ENCODE data around the gene KCND3.

DNA sequence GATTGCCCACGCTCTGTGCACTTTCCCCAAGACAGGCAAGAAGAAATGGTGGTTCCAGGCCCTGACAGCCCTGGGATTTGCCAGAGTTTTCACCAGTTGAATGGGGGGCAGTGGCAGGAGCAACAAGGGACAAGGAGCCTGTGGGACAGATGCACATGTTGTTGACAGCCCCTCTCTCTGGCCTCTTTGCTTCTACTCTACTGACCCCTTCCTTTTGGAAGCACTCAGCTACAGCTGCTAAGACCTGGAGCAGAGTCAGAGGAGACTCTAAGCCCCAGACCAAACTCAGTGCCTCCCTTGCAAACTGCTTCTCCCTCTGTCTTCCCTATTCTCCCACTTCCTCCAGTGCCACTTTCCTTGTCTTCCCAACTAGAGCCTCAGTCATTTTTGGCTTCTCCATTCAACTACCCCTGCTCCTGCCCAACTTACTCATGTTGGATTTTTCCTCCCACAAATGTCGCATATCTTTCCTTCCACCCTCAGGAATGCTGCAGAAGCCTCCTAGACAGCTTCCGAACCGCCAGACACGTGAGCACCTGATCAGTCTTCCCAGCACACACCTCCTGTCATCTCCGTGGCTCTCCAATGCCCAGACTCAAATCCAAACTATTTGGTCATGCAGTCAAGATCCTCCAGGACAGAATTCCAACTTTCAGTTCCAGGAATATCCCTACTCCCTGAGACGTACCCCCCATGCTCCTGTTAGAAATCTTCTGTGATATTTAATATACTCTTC, 259.4 kb downstream of the KCND3 start:
- TF ChIP-seq POLR2A (IDR thresholded peaks at IDR 0.05): no peak
- TF ChIP-seq, protein P1, sequence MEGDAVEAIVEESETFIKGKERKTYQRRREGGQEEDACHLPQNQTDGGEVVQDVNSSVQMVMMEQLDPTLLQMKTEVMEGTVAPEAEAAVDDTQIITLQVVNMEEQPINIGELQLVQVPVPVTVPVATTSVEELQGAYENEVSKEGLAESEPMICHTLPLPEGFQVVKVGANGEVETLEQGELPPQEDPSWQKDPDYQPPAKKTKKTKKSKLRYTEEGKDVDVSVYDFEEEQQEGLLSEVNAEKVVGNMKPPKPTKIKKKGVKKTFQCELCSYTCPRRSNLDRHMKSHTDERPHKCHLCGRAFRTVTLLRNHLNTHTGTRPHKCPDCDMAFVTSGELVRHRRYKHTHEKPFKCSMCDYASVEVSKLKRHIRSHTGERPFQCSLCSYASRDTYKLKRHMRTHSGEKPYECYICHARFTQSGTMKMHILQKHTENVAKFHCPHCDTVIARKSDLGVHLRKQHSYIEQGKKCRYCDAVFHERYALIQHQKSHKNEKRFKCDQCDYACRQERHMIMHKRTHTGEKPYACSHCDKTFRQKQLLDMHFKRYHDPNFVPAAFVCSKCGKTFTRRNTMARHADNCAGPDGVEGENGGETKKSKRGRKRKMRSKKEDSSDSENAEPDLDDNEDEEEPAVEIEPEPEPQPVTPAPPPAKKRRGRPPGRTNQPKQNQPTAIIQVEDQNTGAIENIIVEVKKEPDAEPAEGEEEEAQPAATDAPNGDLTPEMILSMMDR (IDR thresholded peaks at IDR 0.05): no peak

Measured in lower leg skin (tissue), 3 donors.